HepG2 (cell line): ENCODE results near the gene SEZ6. TPM values are rescaled to one million over a fixed set of nuclear protein-coding genes. Genes with fewer than 3 reads are reported as not detected.

Experiments
- ATAC-seq: fragments of 200-7000 bp; cut with Tn5 transposase; 3 replicates; pipeline ENCODE4 v1.9.1; 2020; ENCODE audit warnings: mild to moderate bottlenecking, moderate library complexity
- BruUV-seq: library from RNA; stranded (reverse); fragments of 400-500 nt; replicated peaks from 2 replicates; lab custom pipeline; 2021; lab: Mats Ljungman, UMichigan
- CTCF ChIA-PET: fragments of 300-600 bp; formaldehyde crosslinking; extraction: SDS; loops from one replicate; lab custom pipeline; 2021; ENCODE audit warnings: low total read pairs, inconsistent platforms, low intra/inter-chr PET ratio; lab: Yijun Ruan, JAX
- POLR2A ChIA-PET: fragments of 350-600 bp; sonication (Branson Sonifier 250); formaldehyde crosslinking; loops from one replicate; lab custom pipeline; 2020; ENCODE audit warnings: antibody characterized with exemption, inconsistent platforms; lab: Yijun Ruan, JAX
- DNase-seq: peaks from one replicate; pipeline ENCODE4 v3.0.0-alpha.2; 2015; ENCODE audit warnings: low spot score
- FAIRE-seq: peaks from 3 replicates; lab custom pipeline; 2011; peaks lifted over from hg19 to GRCh38; lab: Jason Lieb, UNC
- H2AFZ ChIP-seq: one replicate; pipeline ENCODE4 v1.6.1; 2011; ENCODE audit warnings: low read length, inconsistent platforms
- H3K27ac ChIP-seq: fragments of 300-600 bp; 3 replicates; pipeline ENCODE4 v1.8.0; 2011; ENCODE audit warnings: mixed run types, mild to moderate bottlenecking, mixed read lengths, low read length, inconsistent platforms; ENCODE audit not compliant: insufficient read depth; ENCODE audit errors: extremely low read length
- H3K27me3 ChIP-seq, 2 experiments: fragments of 200-600 bp in 1 of 2; 2 replicates in 1 of 2; 3 replicates in 1 of 2; pipeline versions ENCODE4 v1.6.0 to v1.8.0; 2011; ENCODE audit warnings: low read length in 2 of 2, mild to moderate bottlenecking in 2 of 2, moderate library complexity in 2 of 2, inconsistent platforms in 1 of 2; ENCODE audit not compliant: insufficient read depth in 2 of 2, control insufficient read depth in 1 of 2
- H3K36me3 ChIP-seq, 2 experiments: fragments of 200-600 bp in 1 of 2; replicated peaks in 1 of 2; 2 replicates in 1 of 2; 3 replicates in 1 of 2; pipeline versions ENCODE4 v1.5.1 to v1.8.0; 2011; ENCODE audit warnings: low read length in 2 of 2, inconsistent platforms in 1 of 2; ENCODE audit not compliant: insufficient read depth in 2 of 2, control insufficient read depth in 1 of 2
- H3K4me1 ChIP-seq: 2 replicates; pipeline ENCODE4 v1.5.1; 2012; ENCODE audit warnings: low read length, inconsistent platforms; ENCODE audit not compliant: insufficient read depth
- H3K4me2 ChIP-seq: 2 replicates; pipeline ENCODE4 v1.6.0; 2011; ENCODE audit warnings: low read depth, low read length, inconsistent platforms
- H3K4me3 ChIP-seq, 3 experiments: fragments of 200-600 bp in 1 of 3; sonication (generic), shearing (Covaris generic) in 1 of 3; replicated peaks in 1 of 3; 2 replicates each; pipeline ENCODE4 v1.5.1; 2011 to 2016; ENCODE audit warnings: low read length in 3 of 3, inconsistent platforms in 2 of 3, low read depth in 2 of 3, mild to moderate bottlenecking in 2 of 3, control low read depth in 1 of 3, mixed read lengths in 1 of 3; ENCODE audit not compliant: insufficient read depth in 1 of 3
- H3K79me2 ChIP-seq: one replicate; pipeline ENCODE4 v1.6.1; 2011; ENCODE audit warnings: low read length, inconsistent platforms; ENCODE audit not compliant: insufficient read depth
- H3K9ac ChIP-seq: 2 replicates; pipeline ENCODE4 v1.6.0; 2011; ENCODE audit warnings: mild to moderate bottlenecking, low read depth, low read length, inconsistent platforms; ENCODE audit not compliant: insufficient read depth
- H3K9me3 ChIP-seq: 2 replicates; pipeline ENCODE4 v1.5.1; 2012; ENCODE audit warnings: mild to moderate bottlenecking, low read length
- H4K20me1 ChIP-seq: 2 replicates; pipeline ENCODE4 v1.6.0; 2011; ENCODE audit warnings: inconsistent platforms, mild to moderate bottlenecking, low read length, moderate library complexity; ENCODE audit not compliant: insufficient read depth
- AHR ChIP-seq: IDR thresholded peaks from 2 replicates; pipeline ENCODE4 v1.6.1; 2018; ENCODE audit warnings: missing genetic modification reagents, missing compliant biosample characterization
- ASH2L ChIP-seq: fragments of 300-600, 200-600 bp; sonication (generic); IDR thresholded peaks from 2 replicates; pipeline ENCODE4 v1.7.0; 2017; ENCODE audit warnings: low read depth, mild to moderate bottlenecking, moderate library complexity, mixed read lengths, low read length; ENCODE audit not compliant: insufficient read length
- ATRX ChIP-seq: sonication (generic); formaldehyde crosslinking; IDR thresholded peaks from 2 replicates; pipeline ENCODE4 v1.4.0; 2020; ENCODE audit warnings: missing genetic modification reagents, borderline replicate concordance
- EZH2 ChIP-seq: conservative IDR thresholded peaks from 2 replicates; pipeline ENCODE4 v1.6.1; 2012; ENCODE audit warnings: mild to moderate bottlenecking, low read depth, low read length, moderate library complexity
- GATA4 ChIP-seq: sonication (generic); IDR thresholded peaks from 2 replicates; pipeline ENCODE4 v1.6.1; 2016; ENCODE audit warnings: antibody characterized with exemption, low read depth, borderline replicate concordance
- NKX3-1 ChIP-seq: sonication (generic); formaldehyde crosslinking; IDR thresholded peaks from 2 replicates; pipeline ENCODE4 v1.5.0; 2020; ENCODE audit warnings: missing genetic modification reagents
- PCBP1 ChIP-seq: fragments of 200-400 bp; formaldehyde crosslinking; IDR thresholded peaks from 2 replicates; pipeline ENCODE4 v1.6.1; 2017; ENCODE audit warnings: mild to moderate bottlenecking, low read depth, low read length, borderline replicate concordance
- TMF1 ChIP-seq: sonication (generic); formaldehyde crosslinking; IDR thresholded peaks from 2 replicates; pipeline ENCODE4 v1.8.1; 2022; ENCODE audit warnings: low read depth, missing genetic modification reagents
- ZBTB7B ChIP-seq: sonication (generic); formaldehyde crosslinking; IDR thresholded peaks from 2 replicates; pipeline ENCODE4 v1.4.0; 2020; ENCODE audit warnings: missing genetic modification reagents
- ZFYVE20 ChIP-seq: sonication (generic); formaldehyde crosslinking; IDR thresholded peaks from 2 replicates; pipeline ENCODE4 v1.8.0; 2023; ENCODE audit warnings: low read depth, mild to moderate bottlenecking, moderate library complexity, missing genetic modification reagents, borderline replicate concordance
- ZKSCAN5 ChIP-seq: sonication (generic); formaldehyde crosslinking; IDR thresholded peaks from 2 replicates; pipeline ENCODE4 v1.5.1; 2020; ENCODE audit warnings: mild to moderate bottlenecking, missing genetic modification reagents
- ZNF337 ChIP-seq: sonication (generic); formaldehyde crosslinking; IDR thresholded peaks from 2 replicates; pipeline ENCODE4 v1.5.1; 2020; ENCODE audit warnings: missing genetic modification reagents, low read depth, mild to moderate bottlenecking, borderline replicate concordance
- WGBS: methylation state at CpG from one replicate; pipeline ENCODE4 v1.1.6; 2017; ENCODE audit warnings: low lambda C conversion rate; 5-methylcytosine and 5-hydroxymethylcytosine counted together
- in situ Hi-C: cut with HindIII; loops from 2 replicates; pipeline ENCODE4 v1.10.0; 2017; ENCODE audit warnings: low pct_unique_long_range_greater_than_20kb; ENCODE audit not compliant: extremely low pct_ligation_motif_present
- intact Hi-C: fragments of 100-400 bp; cut with micrococcal nuclease; formaldehyde crosslinking; loops from one replicate; pipeline ENCODE4 v1.10.0; 2022; ENCODE audit not compliant: unreplicated experiment
- polyA plus RNA-seq, 8 experiments: library from polyadenylated mRNA; depleted of rRNA in 3 of 8; stranded (reverse) in 7 of 8; unstranded in 1 of 8; fragments of >200 nt; fragmentation: Illumina TruSeq in 4 of 8; extraction: Trizol in 4 of 8; gene quantifications; 2 replicates each; pipeline versions ENCODE4 v1.2.1 to v1.2.3, GENCODE V29; 2011 to 2016; ENCODE audit warnings: low read depth in 4 of 8, missing spikeins in 1 of 8, mixed read lengths in 1 of 8; ENCODE audit not compliant: insufficient read depth in 1 of 8
- total RNA-seq, 5 experiments: library from RNA; depleted of rRNA; stranded (reverse); fragments of >200 nt; fragmentation: Illumina TruSeq; extraction: Trizol; gene quantifications; 2 replicates each; pipeline ENCODE4 v1.2.3, GENCODE V29; 2016; ENCODE audit warnings: low read depth in 1 of 5
- TF ChIP-seq, protein P1 (sequence below): sonication (generic); formaldehyde crosslinking; IDR thresholded peaks from 2 replicates; pipeline ENCODE4 v1.4.0; 2020; ENCODE audit warnings: mild to moderate bottlenecking, missing genetic modification reagents, borderline replicate concordance
- TF ChIP-seq, protein P2 (sequence below): sonication (generic); formaldehyde crosslinking; IDR thresholded peaks from 2 replicates; pipeline ENCODE4 v1.8.0; 2022; ENCODE audit warnings: missing genetic modification reagents, low read depth, mild to moderate bottlenecking, borderline replicate concordance
- TF ChIP-seq, protein P3 (sequence below): sonication (generic); formaldehyde crosslinking; IDR thresholded peaks from 2 replicates; pipeline ENCODE4 v1.9.0; 2021; ENCODE audit warnings: missing genetic modification reagents, mild to moderate bottlenecking, borderline replicate concordance

SEZ6 gene
- total and polyA plus RNA-seq, 2 of the 13 experiments (the other 11 are each of a cell fraction or from before 2014, with no cell fraction given) = not detected

GRCh38 chr17:28999206-28999605 lies 6.6 kb downstream of the SEZ6 start:
- no peak overlapping the region for H3K9ac ChIP-seq
- H3K9me3 ChIP-seq = no peaks in the 10 kb centered on the region
- no peak overlapping the region for H2AFZ ChIP-seq
- no peak for TF ChIP-seq TMF1
- TF ChIP-seq ASH2L = no peak
- TF ChIP-seq EZH2 = no peak
- TF ChIP-seq GATA4 = no peak
- no peak for TF ChIP-seq ZBTB7B (CRISPR knock-in tag)
- TF ChIP-seq, all 625 proteins: peak for 0
- ChIA-PET CTCF (no interaction called here), POLR2A (no interaction called here)
- no TSS peak for BruUV-seq
- intact Hi-C loops (no loop called here), in situ Hi-C loops (no loop called here)
- no peak for FAIRE-seq
- no peaks in the 10 kb centered on the region for H3K79me2 ChIP-seq
- H3K27me3 ChIP-seq = peaks cover 7 to 41% of the 10 kb centered on the region in 2 experiments
- H4K20me1 ChIP-seq = peaks cover 8% of the 10 kb centered on the region; the same call in 1 of the 2 replicates
- WGBS = 8% methylated on average over 2 of the region's 5 CpGs
- H3K36me3 ChIP-seq = no peaks in the 10 kb centered on the region
- no peak for ATAC-seq
- DNase-seq = no peak
- no peak overlapping the region for H3K4me2 ChIP-seq
- H3K4me3 ChIP-seq = no peak overlapping the region
- peaks cover 37% of the 10 kb centered on the region for H3K4me1 ChIP-seq
- no peak overlapping the region for H3K27ac ChIP-seq

DNA sequence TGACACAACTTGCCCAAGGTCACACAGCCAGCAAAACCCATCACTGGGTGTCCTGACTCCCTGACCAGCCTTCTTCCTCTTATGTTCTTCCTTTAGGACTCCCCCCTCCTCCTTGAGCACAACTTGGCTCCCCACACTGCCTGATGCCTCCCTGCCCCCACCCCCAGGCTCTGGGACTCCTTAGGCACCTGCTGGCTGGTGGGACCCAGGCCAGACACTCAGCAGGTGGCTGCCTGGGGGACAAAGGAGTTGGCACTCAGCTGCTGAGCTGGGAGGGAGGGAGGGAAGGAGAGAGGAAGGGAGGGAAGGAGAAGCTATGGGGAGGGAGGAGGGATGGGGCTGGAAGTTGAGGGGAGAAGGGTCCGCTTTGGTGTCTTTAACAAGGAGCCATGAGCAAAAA lies 8.0 kb downstream of the SEZ6 start:
- no peak overlapping the region for H3K9ac ChIP-seq
- intact Hi-C loops = no loop called here
- DNase-seq (no peak), ATAC-seq (no peak), FAIRE-seq (no peak)
- H2AFZ ChIP-seq = no peak overlapping the region
- CTCF ChIA-PET = no interaction called here
- no peaks in the 10 kb centered on the region for H3K79me2 ChIP-seq
- H3K27me3 ChIP-seq = peaks cover 6 to 27% of the 10 kb centered on the region in 2 experiments
- no peak for TF ChIP-seq AHR (CRISPR knock-in tag)
- TF ChIP-seq, protein P1, sequence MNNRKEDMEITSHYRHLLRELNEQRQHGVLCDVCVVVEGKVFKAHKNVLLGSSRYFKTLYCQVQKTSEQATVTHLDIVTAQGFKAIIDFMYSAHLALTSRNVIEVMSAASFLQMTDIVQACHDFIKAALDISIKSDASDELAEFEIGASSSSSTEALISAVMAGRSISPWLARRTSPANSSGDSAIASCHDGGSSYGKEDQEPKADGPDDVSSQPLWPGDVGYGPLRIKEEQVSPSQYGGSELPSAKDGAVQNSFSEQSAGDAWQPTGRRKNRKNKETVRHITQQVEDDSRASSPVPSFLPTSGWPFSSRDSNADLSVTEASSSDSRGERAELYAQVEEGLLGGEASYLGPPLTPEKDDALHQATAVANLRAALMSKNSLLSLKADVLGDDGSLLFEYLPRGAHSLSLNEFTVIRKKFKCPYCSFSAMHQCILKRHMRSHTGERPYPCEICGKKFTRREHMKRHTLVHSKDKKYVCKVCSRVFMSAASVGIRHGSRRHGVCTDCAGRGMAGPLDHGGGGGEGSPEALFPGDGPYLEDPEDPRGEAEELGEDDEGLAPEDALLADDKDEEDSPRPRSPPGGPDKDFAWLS = no peak
- no peak for TF ChIP-seq NKX3-1 (CRISPR knock-in tag)
- TF ChIP-seq, protein P2, sequence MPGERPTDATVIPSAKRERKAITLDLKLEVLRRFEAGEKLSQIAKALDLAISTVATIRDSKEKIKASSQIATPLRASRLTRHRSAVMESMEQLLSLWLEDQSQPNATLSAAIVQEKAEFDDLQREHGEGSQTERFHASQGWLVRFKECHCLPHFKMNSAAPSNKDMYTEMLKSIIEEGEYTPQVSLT = no peak
- no peak for TF ChIP-seq ZFYVE20 (CRISPR knock-in tag)
- no peak for TF ChIP-seq ATRX
- TF ChIP-seq, protein P3, sequence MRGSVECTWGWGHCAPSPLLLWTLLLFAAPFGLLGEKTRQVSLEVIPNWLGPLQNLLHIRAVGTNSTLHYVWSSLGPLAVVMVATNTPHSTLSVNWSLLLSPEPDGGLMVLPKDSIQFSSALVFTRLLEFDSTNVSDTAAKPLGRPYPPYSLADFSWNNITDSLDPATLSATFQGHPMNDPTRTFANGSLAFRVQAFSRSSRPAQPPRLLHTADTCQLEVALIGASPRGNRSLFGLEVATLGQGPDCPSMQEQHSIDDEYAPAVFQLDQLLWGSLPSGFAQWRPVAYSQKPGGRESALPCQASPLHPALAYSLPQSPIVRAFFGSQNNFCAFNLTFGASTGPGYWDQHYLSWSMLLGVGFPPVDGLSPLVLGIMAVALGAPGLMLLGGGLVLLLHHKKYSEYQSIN (CRISPR knock-in tag) = no peak
- TF ChIP-seq PCBP1 = no peak
- no peak for TF ChIP-seq ZNF337 (CRISPR knock-in tag)
- TF ChIP-seq ZKSCAN5 (CRISPR knock-in tag) = no peak
- H3K27ac ChIP-seq = no peak overlapping the region
- 70% methylated on average over 1 of the region's 1 CpG for WGBS
- no TSS peak for BruUV-seq
- no peaks in the 10 kb centered on the region for H4K20me1 ChIP-seq
- H3K4me3 ChIP-seq = no peak overlapping the region
- in situ Hi-C loops = no loop called here
- no peaks in the 10 kb centered on the region for H3K36me3 ChIP-seq
- H3K4me2 ChIP-seq = no peak overlapping the region
- no peaks in the 10 kb centered on the region for H3K9me3 ChIP-seq
- H3K4me1 ChIP-seq = peaks cover 51% of the 10 kb centered on the region
- POLR2A ChIA-PET = no interaction called here
